Glutamatergic neuron (in vitro differentiated cells): ENCODE measurements around the gene MSH3. TPM values are rescaled to one million over a fixed set of nuclear protein-coding genes. Genes with fewer than 3 reads are reported as not detected.

ENCODE experiments used
- DNase-seq: peaks from one replicate; pipeline ENCODE4 v3.0.0; 2022
- H3K27ac Mint-ChIP-seq: one replicate; pipeline ENCODE4 v1.8.0; 2020; ENCODE audit warnings: mild to moderate bottlenecking, mixed read lengths, inconsistent platforms; ENCODE audit not compliant: unreplicated experiment
- H3K27me3 Mint-ChIP-seq: one replicate; pipeline ENCODE4 v1.8.0; 2020; ENCODE audit warnings: mild to moderate bottlenecking, moderate library complexity, mixed read lengths, inconsistent platforms; ENCODE audit not compliant: unreplicated experiment
- H3K36me3 Mint-ChIP-seq: one replicate; pipeline ENCODE4 v1.8.0; 2020; ENCODE audit warnings: mild to moderate bottlenecking, mixed read lengths, inconsistent platforms; ENCODE audit not compliant: unreplicated experiment
- H3K4me1 Mint-ChIP-seq: one replicate; pipeline ENCODE4 v1.8.0; 2020; ENCODE audit warnings: mild to moderate bottlenecking, low read depth, mixed read lengths, inconsistent platforms; ENCODE audit not compliant: unreplicated experiment
- H3K4me3 Mint-ChIP-seq: one replicate; pipeline ENCODE4 v1.8.0; 2020; ENCODE audit warnings: mild to moderate bottlenecking, mixed read lengths, inconsistent platforms; ENCODE audit not compliant: unreplicated experiment
- H3K9me3 Mint-ChIP-seq: one replicate; pipeline ENCODE4 v1.8.0; 2020; ENCODE audit warnings: mild to moderate bottlenecking, moderate library complexity, mixed read lengths, inconsistent platforms; ENCODE audit not compliant: unreplicated experiment
- total RNA-seq: library from RNA; stranded (reverse); fragmentation: NEBNext Ultra II Directional; extraction: Animal tissue kit (Norgen Biotek cat#: 25700); gene quantifications from one replicate; pipeline ENCODE4 v1.2.1, GENCODE V29; 2021; ENCODE audit not compliant: unreplicated experiment
- TF ChIP-seq, protein P1 (sequence below): fragments of 200-600 bp; sonication (generic); IDR thresholded peaks from one replicate; pipeline ENCODE4 v1.5.0; 2021; ENCODE audit not compliant: partially characterized antibody, unreplicated experiment

The MSH3 gene
- total RNA-seq, 1 donor from 2014 or later = 14.4 TPM

DNA sequence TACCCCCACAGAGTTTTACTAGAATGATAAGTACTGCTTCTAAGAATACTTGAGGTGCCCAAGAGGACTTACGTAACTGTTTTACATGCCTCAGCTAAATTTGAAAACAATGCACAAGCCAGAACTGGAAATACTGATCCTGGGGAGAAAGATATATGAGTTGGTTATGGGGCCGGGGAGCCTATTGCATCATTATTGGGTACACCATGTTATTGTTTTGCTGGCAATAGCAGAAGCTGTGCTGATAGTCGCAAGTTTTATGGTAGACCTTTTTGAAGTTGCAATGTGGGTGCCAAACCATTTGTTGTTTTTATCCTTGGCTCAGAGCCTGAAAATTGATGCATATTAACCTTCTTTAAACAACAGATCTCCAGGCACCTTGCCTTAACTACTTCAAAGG lies 108.8 kb downstream of the MSH3 start:
- H3K9me3 Mint-ChIP-seq = no peaks in the 10 kb centered on the region
- TF ChIP-seq, protein P1, sequence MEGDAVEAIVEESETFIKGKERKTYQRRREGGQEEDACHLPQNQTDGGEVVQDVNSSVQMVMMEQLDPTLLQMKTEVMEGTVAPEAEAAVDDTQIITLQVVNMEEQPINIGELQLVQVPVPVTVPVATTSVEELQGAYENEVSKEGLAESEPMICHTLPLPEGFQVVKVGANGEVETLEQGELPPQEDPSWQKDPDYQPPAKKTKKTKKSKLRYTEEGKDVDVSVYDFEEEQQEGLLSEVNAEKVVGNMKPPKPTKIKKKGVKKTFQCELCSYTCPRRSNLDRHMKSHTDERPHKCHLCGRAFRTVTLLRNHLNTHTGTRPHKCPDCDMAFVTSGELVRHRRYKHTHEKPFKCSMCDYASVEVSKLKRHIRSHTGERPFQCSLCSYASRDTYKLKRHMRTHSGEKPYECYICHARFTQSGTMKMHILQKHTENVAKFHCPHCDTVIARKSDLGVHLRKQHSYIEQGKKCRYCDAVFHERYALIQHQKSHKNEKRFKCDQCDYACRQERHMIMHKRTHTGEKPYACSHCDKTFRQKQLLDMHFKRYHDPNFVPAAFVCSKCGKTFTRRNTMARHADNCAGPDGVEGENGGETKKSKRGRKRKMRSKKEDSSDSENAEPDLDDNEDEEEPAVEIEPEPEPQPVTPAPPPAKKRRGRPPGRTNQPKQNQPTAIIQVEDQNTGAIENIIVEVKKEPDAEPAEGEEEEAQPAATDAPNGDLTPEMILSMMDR = no peak
- H3K4me3 Mint-ChIP-seq = no peak overlapping the region
- no peak overlapping the region for H3K27ac Mint-ChIP-seq
- DNase-seq = no peak
- H3K27me3 Mint-ChIP-seq = no peaks in the 10 kb centered on the region
- H3K4me1 Mint-ChIP-seq = peaks cover 3% of the 10 kb centered on the region
- H3K36me3 Mint-ChIP-seq = no peaks in the 10 kb centered on the region

DNA sequence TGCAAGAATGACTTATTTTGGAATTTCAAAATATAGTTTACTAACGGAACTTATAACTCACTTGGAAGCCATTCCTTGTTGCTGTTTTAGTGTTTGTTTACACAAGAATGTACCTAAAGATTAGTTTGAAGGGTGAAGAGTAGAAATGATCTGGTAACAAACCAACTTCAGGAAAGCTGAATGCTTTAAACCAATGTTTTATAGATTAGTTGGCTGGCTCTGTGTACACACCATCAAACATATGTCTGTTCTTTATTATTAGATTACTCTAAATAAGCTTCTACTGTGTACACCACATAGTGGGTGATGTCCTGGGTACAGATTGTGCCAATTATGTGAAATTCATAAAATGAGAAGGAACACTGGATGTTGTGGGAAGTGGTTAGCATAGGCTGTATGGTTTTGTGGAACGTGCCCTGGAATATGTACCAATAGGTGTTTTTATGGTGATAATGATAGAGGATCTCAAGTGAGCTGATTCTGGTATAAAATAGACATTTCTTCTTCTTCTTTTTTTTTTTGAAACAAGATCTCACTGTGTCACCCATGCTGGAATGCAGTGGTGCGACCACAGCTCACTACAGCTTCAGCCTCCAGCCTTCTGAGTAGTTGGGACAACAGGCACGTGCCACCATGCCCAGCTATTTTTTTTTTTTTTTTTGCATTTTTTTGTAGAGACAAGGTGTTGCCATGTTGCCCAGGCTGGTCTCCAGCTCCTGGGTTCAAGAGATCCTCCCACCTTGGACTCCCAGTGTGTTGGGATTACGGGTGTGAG lies 109.6 kb downstream of the MSH3 start:
- no peaks in the 10 kb centered on the region for H3K9me3 Mint-ChIP-seq
- H3K27me3 Mint-ChIP-seq = no peaks in the 10 kb centered on the region
- no peak for DNase-seq
- no peak overlapping the region for H3K4me3 Mint-ChIP-seq
- no peak overlapping the region for H3K27ac Mint-ChIP-seq
- H3K4me1 Mint-ChIP-seq = peaks cover 2% of the 10 kb centered on the region
- TF ChIP-seq, protein P1 = no peak
- no peaks in the 10 kb centered on the region for H3K36me3 Mint-ChIP-seq

DNA sequence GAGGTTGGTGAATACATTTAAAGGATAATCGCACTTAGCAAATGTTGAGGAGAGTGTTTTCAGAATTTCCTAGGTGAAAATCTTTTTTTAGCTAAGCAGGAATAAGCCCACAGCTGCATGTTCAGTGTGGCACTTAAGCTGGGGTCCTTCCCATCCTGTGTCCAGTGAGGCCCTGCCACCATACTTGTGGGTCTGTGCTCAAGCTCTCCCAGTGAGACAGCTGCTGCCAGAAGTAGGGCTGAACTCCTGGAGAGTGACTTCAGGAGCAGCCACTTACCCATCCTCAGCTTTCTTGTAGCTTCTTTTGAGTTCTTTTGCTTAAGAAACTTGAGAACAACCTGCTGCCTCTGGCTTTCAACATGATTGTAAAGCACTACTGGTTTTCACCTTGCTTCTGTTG lies 110.3 kb downstream of the MSH3 start:
- Mint-ChIP-seq H3K36me3 (no peaks in the 10 kb centered on the region), H3K27ac (no peak overlapping the region), H3K4me3 (no peak overlapping the region), H3K9me3 (no peaks in the 10 kb centered on the region), H3K4me1 (no peaks in the 10 kb centered on the region), H3K27me3 (no peaks in the 10 kb centered on the region)
- no peak for DNase-seq
- TF ChIP-seq, protein P1 = no peak

DNA sequence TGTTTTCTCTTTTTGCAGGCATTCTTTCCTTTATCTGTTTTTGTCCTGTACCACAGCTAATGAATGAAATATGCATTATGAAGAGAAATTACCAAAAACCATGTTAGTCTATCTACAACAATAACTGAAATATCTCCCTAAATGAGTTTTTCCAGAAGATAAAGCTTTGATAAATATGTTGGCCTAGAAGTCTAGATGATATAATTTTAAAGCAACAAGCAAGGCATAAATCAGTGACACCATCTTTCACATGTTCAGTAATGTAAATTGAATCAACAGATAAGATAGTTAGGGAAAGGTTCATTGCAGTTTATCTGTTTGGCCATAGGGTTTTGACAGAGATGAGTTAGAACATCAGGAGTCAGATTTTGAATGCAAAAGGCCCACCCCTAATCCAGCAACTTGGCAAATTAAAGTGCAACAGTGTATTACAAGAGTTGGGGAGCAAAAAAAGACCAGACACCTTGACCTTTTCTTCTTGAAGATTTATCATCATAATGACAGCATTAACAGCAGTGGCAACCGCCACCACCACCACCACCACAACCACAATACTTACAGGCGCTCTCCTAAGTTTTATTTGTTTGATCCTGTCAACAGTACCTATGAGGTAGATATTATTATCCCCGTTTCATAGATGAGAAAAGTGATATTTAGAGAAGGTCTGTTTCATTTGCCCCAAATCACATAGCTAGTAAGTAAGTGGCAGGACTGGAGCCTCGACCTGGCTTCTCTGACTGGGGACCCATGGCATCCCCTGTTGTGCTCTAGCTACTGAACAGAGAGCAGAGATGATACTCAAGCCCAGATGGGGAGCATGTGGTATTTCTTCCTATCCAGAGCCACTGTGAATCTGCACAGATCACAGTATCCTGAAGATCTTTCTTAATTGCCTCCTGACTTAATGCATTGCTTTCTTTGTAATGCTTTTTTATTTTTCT lies 123.2 kb downstream of the MSH3 start:
- H3K9me3 Mint-ChIP-seq = no peaks in the 10 kb centered on the region
- no peak overlapping the region for H3K4me3 Mint-ChIP-seq

More for the DNA sequence above, 123.2 kb downstream of the MSH3 start:
- TF ChIP-seq, protein P1 = no peak
- peaks cover 3% of the 10 kb centered on the region for H3K4me1 Mint-ChIP-seq
- H3K27me3 Mint-ChIP-seq = no peaks in the 10 kb centered on the region
- H3K36me3 Mint-ChIP-seq = no peaks in the 10 kb centered on the region
- H3K27ac Mint-ChIP-seq = peak overlapping the region; percentile 16
- no peak for DNase-seq
